ENCODE data around the gene COMMD7.

- TF ChIP-seq CTCF (IDR thresholded peaks at IDR 0.05) = no peak
- no peak for TF ChIP-seq ZFX (IDR thresholded peaks at IDR 0.05; ENCODE audit: borderline replicate concordance)
These were observed 28.8 kb upstream of the COMMD7 start for GRCh38 chr20:32772046-32772445.
